ENCODE measurements around the gene SMIM24.

Gene SMIM24

GRCh38 chr19:3496392-3497273 is 16.3 kb upstream of the SMIM24 start:
- no peak for DNase-seq

- DNase-seq, result peak; percentile 54 to 70
These were observed 14.2 kb upstream of the SMIM24 start for GRCh38 chr19:3494559-3494958.

- peak in 1 of 2 donors; percentile 38 for DNase-seq
These were observed 13.7 kb upstream of the SMIM24 start for GRCh38 chr19:3494051-3494450.

GRCh38 chr19:3493651-3494050 is 13.3 kb upstream of the SMIM24 start:
- DNase-seq, result no peak

DNA sequence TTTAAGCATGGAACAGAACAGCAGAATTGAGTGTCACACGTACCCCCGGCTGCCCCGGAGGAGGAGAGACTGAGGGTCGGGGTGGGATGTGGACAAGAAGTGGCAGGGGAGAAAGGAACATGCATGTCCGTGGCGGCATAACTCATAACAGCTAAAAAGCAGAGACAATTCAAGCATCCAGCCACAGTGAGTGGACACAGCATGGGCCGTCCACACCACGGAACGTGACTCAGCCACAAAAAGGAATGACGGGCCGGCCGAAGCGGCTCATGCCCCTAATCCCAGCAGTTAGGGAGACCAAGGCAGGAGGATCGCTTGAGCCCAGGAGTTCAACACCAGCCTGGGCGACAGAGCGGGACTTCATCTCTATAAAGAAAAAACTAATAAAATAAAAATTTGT is 12.6 kb upstream of the SMIM24 start:
- DNase-seq, result no peak

GRCh38 chr19:3492131-3492839 is 12.0 kb upstream of the SMIM24 start:
- no peak for DNase-seq

DNA sequence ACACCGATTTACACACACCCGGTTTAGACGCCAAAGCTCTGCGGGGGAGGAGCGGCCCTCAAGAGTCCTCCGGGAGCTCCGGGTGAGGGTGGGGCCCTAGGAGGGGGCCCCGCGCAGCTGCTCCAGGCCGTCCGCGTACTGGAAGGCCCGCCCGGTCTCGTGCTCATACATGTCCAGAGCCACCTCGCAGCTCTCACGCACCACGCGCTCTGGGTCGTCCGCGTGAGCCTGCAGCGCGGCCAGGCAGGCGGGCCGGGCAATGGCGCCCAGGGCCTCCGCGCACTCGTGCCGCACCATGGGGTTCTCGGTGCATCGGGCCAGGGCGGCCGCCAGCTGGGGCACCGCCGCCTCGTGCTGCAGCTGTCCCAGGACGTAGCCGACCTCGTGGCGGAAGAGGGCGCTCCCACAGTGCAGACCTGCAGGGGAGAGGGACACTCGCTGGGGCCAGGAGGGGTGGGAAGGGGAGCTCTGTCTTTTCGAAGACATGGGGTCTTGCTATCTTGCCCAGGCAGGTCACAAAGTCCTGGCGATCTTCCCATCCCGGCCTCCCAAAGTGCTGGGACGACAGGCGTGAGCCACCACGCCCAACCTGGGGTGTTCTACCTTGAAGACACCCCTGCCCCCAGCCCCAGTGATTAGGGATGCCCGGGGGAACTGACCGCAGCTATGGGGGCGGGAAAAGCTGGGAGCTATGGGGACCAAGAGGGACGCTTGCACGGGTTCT is 11.2 kb upstream of the SMIM24 start:
- no peak for DNase-seq

DNA sequence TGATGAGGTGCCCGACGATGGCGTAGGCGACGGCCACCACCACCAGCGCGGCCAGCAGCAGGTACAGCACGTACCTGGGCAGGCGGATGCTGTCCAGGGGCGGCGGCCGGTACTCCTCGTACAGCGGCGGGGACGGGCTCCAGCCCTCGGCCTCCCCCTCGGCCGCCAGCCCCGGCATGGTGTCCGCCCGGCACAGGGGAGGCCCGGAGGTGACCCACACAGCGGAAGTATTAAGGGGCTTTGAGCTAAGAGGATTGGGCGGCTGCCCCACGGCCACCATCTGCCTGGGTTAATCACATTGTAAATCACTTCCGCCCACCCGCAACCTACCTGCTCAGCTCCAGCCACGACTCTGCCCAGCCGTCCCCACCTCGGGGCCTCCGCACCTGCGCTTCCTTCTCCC is 2.9 kb upstream of the SMIM24 start, which contains the start of gene SMIM44:
Gene SMIM44 (minus strand): TSS at position 216 of the 403 bp plus-strand sequence. CDS start 38 bp downstream, at position 178.
- DNase-seq, result no peak

DNA sequence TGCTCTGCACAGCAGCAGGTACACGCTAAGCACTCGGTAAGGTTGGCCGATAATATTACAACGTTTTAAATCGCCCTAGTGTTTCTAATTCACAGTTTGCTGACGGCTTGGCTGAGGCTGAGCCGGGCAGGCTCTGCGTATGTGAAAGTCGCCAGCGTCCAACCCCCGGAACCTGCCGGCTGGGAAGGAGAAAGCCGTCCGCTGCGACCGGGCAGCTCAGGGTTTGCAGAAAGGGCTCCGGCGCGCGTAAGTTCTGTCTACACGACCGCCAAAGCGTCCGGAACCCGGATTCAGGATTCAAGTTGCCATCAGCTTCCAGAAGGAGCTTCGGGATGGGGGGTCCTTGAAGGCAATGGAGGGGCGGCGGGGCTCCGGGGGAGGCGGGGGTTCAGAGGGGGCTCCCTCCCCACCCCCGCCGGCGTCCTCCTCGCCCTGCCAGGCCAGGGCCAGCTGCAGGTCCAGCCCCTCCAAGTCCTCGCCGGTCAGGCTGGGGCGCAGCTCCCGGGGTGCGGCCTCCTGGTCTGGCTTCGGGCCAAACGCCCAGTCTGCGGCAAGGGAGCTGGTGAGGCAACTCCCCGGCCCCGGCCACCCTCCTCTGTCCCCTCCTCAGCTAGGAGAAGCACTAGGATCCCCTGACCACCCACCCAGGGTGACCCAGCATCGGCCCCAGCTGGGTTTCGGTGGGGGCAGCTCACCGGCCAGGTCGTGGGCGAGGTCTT is 2.3 kb upstream of the SMIM24 start:
- DNase-seq, result no peak

GRCh38 chr19:3481241-3482090 is 1.1 kb upstream of the SMIM24 start:
- no peak for DNase-seq

DNA sequence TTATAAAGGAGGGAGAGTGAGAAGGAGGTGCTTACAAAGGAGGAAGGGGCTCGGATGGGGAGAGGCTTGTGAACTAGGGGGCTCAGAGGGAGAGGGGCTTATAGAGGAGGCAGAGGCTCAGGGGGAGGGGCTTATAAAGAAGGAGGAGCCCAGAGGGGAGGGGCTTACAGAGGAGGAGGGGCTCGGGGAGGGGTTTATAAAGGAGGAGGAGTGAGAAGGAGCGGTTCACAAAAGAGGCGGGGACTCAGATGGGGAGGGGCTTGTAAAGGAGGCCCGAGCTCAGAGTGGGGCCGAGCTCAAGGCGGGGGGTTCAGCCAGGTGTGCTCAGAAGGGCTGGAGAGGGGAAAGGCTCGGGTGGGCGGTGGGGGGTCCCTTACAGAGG is 500 bp downstream of the SMIM24 start:
- DNase-seq, result peak; percentile 35 to 48

DNA sequence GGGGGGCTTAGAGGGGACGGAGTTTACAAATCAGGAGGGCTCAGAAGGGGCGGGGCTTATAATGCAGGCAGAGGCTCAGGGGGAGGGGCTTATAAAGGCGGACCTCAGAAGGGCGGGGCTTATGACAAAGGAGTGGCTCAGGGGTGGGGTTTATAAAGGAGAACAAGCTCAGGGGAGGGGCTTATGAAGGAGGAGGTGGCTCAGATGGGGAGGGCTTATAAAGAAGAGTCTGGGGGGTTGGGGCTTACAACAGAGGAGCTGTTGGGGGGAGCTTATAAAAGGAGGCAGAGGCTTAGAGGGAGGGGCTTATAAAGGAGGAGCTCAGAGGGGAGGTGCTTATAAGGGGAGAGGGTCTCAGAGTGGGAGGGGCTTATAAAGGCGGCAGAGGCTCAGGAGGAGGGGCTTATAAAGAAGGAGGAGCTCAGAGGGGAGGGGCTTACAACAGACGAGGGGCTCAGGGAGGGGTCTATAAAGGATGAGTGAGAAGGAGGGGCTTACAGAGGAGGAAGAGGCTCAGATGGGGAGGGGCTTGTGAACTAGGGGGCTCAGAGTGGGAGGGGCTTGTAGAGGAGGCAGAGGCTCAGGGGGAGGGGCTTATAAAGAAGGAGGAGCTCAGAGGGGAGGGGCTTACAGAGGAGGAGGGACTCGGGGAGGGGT is 1.0 kb downstream of the SMIM24 start:
- peak; percentile 72 to 76 for DNase-seq

DNA sequence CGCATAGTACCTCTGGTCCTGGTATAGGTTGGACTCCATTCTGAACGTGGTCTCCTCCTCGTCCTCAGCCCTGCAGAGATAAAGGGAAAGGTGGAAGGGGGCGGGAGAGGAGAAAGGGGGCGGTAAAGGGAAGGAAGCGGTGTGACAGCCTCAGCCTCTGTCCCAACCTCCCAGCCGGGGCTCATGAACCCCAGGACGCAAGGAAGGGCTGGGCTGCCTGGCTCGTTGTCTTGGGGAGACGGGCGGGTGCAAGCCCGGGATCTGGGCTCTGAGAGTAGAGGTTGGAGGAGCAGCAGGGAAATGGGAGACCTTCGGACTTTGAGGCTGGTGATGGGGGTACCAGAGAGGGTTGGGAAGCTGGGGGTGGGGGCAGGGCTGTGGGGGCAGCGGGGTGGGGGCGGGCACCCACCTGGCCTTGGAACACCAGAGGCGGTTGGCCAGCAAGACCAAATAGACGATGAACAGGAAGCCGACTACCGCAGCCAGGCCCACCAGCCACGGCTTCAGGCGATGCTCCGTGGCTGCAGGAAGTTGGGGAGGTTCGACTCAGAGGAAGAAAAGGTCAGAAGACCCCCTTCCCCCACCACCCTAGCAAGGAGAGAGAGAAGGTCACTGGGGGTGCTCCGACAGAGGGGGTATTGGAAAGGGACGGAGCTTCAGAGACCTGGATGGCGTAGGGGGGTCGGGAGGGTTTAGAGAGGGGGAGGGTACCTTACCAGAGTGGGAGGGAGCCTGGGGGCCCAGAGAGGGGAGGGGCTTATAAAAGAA is 1.7 kb downstream of the SMIM24 start:
- DNase-seq, result peak in 1 of 2 donors; percentile 12

GRCh38 chr19:3477951-3478350 is 2.4 kb downstream of the SMIM24 start:
- no peak for DNase-seq

- no peak for DNase-seq
These were observed 2.8 kb downstream of the SMIM24 start for GRCh38 chr19:3477506-3477905.

- no peak for DNase-seq
These were observed 3.5 kb downstream of the SMIM24 start for GRCh38 chr19:3476830-3477229.

DNA sequence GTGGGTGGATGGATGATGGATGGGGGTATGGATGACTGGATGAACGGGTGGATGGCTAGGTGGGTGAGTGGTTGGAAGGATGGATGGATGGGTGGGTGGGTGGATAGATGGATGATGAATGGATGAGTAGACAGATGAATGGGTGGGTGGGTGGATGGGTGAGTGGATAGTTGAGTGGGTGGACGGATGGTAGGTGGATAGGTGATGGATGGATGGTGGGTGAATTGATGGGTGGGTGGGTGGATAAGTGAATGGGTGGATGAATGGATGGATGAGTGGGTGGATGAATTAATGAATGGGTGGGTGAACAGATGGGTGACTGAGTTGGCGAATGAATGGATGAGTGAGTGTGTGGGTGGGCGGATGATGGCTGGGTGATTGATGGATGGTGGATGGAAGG is 4.9 kb downstream of the SMIM24 start:
- no peak for DNase-seq

GRCh38 chr19:3474614-3475013 is 5.7 kb downstream of the SMIM24 start:
- no peak for DNase-seq

GRCh38 chr19:3474010-3474409 is 6.3 kb downstream of the SMIM24 start:
- no peak for DNase-seq

DNA sequence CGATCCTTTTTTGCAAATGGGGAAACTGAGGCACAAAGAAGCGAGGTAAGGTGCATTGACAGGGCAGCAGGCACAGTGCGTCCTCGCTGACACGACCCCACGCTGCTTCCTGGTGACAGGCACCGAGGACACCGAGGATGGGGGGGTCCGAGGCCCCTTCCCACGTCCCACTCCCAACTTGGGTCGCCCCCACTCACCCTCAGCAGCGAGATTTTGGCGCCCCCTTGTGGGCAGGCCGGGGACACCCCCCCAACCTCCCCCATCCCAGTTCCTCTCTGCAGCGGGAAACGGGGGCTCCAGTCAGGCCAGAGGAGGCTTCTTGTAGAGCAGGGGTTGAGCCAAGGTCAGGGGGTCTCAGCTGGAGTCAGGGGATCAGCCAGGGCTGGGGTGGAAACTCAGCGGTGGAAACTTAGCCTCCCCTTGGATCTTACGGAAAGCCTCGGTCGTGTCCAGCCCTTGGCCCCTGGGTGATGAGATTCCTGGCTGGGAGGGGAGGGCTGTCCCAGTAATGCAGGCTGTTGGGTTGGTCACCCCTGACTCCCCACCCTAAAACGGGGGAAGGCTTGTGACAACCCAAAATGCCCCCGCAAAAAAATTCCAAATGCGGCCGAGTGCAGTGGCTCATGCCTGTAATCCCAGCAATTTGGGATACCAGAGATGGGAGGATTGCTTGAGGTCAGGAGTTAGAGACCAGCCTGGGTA is 8.2 kb downstream of the SMIM24 start:
- peak in 1 of 2 donors; percentile 39 for DNase-seq

Data from CD4-positive, alpha-beta T cell treated with Interferon alpha-2 for 1 hour (primary cell).